GM18868 (cell line): ENCODE data around the gene CCNY.

ENCODE experiments used
- ATAC-seq: cut with Tn5 transposase; IDR thresholded peaks from one replicate; pipeline ENCODE4 v1.9.1; 2021; ENCODE audit warnings: mild to moderate bottlenecking, moderate library complexity; ENCODE audit not compliant: unreplicated experiment

CCNY gene

DNA sequence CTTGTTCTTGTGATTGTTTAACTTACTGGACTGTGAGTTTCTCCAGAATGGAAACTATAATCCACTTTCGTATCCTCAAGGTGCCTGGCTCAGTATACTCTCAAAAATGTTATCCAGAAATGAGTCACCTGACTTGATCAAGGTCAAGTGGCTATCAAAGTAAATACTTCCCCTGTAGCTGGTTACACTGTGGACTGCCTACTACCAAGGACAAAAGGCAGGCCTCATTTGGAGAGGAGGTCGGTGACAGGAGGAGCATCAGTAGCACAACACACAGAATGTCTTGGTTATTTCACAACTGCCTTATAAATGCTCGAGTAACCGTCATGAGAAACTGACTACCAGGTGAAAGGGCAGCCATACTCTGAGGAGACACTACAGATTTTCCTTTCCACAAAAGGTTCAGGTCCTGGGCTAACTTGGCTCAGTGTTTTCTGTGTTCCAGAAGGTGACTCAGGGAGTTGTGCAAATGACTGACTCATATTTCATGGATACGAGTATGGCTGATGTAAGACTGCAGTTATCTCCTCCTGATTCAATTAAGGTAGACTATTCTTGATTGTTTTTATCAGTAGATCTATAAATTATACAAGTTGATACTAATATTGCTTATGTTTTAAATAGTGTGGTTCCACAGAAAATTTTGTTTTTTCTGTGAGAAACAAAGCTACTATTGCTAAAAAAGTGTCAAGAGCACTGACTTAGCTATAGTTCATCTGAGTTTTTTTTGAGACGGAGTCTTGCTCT lies 4.2 kb upstream of the CCNY start:
- no peak for ATAC-seq

DNA sequence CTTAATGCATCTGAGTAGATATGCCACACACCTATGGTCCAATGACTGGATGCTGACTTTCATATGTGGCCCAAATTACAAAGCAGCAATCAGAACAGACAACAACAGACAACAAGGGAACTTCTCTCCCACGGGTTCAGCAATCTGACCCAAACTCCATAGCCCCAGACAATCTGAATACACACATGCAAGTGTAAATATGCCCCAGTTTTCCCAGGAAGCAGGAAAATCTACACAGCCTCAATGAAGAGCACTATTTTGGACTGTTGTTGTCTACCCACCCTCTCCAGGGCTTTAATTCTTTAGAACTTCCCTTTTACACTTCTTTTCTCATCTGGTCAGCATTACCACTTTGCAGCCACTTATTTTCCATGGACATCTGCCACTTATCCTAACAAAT lies 2.0 kb upstream of the CCNY start:
- ATAC-seq, result no peak

DNA sequence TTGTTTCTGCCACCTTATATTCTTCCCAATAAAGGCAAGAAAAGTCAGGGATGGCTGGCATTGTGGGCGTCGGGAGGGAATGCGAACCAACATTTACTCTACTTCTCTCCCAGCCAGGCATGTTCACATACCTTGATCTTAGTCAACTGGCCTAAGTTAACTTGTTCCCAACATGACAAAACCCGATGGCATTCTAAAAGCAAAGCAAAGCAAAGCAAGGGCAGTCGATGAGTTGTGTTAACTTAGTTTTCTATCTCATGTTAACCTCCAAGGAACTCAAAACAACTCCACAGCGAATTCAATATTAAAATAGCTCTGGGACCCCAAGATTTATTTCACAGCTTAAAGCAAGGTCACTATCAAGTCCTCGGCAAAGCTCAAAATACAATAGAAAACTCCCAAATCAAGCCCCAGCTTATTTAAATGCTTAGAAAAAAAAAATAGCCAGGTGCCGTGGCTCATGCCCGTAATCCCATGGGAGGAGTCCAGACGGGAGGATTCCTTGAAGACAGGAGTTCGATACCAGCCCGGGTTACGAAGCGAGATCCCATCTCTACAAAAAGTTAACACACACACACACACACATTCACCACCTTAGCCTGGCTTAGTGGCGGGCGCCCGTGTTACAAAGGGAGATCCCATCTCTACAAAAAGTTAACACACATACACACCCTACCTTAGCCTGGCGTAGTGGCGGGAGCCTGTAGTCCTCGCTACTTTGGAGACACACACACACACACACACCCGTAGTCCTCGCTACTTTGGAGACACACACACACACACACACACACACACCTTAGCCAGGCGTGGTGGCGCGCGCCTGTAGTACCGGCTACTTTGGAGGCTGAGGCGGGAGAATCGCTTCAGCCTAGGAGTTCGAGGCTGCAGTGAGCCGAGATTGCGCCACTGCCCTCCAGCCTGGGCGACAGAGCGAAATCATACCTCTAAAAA lies 901 bp upstream of the CCNY start:
- ATAC-seq, result peak; percentile 1

DNA sequence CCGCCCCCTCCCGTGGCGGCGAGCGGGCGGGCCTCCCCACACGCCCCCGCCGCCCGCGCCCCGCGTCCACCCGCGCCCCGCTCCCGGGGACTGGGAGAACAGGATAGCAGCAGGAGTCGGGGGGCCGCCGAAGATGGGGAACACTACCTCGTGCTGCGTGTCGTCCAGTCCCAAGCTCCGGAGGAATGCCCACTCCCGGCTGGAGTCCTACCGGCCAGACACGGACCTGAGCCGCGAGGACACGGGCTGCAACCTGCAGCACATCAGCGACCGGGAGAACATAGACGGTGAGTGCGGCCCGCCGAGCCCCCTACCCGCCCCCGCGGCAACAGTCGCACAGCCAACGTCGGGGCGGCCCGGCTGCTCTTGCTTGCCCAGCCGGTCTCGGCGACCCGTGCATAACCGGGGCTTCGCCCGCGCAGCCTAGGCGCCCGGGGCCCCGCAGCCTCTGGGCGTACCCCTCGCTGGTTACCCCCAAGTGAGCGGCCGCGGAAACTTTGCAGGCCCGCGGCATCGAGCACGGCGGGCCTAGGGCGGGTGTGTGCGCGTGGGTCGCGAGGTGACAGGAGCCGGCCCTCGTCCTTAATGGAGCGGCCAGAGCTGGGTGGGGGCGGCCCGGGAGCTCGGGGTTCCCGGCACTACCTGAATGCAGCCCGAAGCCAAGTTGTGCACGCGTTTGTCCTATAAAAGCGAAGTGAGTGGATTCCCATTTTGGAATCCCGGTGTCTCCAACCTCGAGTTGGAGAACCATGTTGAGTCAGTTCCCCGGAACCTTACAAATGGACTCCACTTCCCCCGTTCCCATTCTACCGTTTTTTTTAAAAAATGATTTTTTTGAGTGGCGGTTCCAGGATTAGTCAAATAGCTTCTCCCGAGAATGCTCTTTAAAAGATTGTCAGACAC lies 863 bp downstream of the CCNY start:
- ATAC-seq, result peak; percentile 1

DNA sequence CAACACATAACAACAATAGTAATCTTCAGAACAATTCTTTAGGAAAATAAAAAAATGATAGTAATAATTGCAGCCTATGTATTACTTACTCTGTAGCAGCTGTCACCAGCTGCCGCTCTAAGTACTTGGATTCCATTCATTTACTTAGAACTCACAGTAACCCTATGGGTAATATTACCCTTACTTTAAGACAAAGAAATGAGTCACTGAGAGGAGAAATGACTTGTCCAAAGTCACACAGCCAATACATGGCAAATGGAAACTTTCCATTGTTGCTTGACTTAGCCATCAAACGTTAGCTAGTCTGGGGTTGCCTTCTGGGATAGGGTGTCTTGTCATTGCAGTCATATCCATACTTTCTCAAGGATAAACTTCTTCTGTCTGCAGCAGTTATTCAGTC lies 3.6 kb downstream of the CCNY start:
- peak; percentile 39 for ATAC-seq

DNA sequence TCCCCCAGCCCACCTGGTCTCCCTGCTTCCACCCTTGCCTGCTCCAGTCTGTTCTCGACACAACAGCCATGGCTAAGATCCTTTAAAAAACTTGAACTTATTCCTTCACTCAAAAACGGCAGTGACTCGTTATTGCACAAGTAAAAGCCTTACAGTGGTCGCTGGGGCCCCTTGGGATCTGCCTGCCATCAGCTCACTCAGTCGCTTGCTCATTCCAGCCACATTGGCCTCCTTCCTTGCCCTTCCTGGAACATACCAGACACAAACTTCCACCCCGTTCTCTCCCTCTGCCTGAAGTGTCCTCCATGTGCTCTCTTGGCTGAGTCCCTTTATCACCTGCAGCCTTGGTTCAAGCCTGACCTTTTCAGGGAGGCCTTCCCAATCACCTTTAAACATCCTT lies 4.7 kb downstream of the CCNY start:
- ATAC-seq, result no peak

DNA sequence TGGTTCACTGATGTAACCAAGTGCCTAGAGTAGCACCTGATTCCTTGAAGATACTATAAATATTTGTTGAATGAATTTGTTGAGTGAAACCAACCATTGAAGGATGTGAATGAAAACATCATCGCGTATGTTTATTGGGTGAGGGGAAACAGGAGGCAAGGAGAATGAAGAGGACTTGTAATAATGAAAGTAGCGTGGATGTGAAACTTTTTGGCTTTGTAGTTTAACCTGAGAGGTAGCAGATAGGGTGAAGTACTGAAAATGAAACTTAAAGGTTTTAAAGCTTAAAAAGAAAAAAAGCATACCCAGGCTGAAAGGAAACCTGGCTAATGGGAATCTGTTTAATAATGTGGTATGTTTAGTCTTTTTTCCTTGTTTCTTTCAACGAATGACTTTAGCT lies 5.2 kb downstream of the CCNY start:
- peak; percentile 85 for ATAC-seq

DNA sequence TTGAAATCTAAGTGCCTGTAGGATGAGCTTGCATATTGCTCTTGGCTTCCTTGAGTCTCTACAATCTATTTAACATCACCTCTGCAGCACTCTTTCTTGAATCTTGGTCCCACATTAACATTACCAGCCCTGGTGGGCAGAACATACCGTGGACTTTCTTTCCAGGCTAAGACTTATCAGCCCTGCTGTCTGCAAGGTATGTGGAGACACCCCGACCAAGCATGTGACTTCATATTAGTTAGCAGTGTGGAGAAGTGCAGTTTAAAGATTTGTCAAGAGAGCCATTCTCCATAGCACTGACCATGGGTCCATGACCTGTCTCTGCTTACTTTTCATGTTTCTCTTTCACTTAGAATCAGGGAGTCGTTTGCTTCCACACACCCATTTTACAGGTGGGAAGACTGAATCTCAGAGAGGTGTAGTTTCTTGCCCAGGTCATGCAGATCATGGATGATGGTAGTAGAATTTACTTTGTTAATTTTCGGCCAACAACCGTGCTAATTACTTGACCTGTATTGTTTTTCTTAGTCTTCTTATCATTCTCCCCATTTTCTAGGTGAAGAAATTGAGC lies 6.0 kb downstream of the CCNY start:
- ATAC-seq, result no peak

DNA sequence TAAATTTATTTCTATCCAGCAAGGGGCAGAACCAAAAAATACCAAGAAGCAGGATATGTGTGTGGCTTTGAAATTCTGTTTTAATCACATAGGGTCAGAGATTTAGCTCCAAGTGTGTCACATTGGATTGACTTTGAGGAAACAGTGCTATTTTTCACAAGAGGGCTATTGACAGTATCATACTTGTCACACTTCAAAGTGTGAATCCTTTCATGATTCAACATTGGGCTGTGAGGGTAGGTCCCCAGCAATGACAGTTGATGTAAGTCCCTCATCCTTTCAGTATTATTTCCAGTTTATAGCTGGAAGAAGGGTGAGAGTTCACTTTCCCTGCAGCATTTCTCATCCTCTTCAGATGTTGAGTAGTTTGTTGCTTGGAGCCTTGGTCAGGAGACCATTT lies 7.4 kb downstream of the CCNY start:
- no peak for ATAC-seq

DNA sequence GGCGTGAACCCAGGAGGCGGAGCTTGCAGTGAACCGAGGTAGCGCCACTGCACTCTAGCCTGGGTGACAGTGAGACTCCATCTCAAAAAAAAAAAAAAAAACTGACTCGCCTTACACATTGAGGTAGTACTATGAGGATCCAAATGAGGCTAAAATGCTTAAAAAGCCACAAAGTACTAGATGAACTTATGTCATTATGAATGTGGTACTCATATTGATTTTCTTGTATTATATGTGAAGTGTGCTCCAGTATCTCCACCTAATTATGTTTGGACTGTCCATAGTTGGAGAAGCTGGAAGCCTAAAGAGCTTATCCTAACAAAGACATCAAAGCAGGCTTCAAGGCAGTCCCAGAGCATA lies 9.1 kb downstream of the CCNY start:
- no peak for ATAC-seq

DNA sequence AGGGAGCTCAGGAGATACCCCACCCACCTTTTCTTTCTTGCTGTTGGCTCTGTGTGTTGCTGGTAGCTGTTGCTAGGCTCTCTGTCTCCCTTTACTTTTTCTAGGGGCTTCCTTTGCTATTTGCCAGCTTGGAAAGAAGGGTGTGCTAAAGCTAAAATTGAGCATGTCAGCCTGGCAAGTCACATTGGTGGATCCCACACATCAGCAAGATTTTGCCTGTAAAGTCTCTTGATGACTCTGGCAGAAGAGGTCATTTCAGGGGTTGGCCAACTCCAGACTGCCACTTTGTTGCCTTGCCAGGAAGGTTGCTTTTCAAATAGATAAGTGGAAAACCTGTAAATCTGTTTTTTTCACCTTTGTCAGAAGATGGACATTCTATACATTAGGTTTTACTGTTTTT lies 9.9 kb downstream of the CCNY start:
- no peak for ATAC-seq

DNA sequence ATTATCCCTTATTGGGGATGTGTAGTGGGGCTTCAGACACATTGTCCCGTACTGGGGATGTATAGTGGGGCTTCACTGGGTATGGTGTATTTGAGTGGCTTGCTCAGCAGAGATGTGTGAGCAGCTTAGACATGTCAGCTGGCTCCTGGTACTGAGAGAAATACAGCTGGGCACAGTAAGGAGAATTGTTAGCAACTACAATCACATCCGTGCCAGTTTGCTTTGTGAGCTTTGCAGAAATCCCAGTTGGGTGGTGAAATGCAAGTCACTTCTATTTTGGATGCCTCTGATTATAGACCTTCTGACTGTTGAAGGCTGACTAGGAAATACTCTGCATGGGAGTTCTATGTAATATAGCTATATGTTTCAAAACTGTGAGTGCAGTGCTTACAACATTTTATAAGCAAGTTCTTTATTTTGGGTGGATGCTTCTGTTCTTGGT lies 10.8 kb downstream of the CCNY start:
- no peak for ATAC-seq

DNA sequence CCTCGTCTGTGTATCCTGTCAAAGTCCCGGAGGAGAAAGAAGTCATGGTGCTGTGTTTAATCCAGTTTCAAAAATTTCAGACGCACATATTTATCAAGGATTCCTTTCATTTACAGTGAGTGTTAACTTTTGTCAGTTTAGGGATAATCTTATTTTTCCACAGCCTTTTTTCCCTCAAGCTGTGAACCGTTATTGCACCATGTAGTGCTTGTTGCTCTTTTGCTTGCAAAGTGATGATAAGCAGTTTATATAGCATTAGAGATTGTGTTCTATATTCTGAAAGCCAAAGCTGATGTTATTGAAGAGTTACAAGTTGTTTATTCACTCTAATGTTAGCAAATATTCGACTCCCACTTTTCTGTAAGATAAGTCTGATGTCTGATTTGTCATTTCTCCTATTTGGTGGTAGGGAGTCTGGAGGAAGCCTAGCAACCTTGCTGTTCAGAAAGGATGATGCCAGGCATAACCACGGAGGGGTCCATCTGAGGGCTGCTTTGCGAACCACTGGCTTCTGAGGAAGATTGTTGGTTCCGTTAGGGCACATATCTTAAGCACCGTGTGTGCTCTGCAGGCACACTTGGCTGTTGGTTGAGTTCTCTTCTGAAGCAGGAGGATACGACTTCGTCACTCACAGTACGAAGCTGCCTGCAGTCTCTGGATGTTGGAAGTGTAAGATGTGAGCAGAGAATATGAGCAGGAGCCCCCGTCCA lies 11.7 kb downstream of the CCNY start:
- no peak for ATAC-seq

DNA sequence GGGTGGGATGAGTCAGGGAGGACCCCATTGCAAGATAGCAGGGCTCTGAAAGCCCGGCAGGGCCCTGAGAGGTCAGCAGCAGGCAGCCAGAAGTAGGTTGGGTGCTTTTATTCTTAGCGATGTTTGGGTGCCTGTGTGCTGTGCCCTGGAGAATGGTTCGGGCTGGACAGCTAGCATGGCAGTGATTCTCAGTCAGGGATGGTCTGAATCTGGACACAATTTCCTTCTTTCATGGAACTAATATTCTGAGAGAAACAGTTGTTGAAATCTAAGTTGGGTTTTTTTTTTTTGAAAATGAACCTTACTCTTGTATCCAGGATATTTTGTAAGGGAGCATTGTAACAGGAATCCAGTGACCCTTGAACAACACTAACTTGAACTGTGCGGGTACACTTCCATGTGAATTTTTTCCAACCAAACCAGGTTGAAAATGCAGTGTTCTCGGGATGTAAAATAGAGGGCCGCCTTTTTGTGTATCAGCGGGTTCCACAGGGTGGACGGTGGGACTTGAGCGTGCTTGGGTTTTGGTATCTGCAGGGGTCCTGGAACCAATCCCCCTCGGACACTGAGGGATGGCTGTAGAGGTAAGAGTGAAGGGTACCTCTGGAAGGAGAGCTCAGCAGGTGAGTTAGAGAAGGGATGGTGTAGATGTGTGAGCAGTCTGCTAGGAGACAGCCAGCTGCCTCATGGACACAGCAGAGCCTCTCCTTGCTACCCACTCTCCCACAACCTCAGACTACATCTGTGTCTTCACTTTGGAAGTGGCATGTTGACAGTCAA lies 12.5 kb downstream of the CCNY start:
- ATAC-seq, result no peak

DNA sequence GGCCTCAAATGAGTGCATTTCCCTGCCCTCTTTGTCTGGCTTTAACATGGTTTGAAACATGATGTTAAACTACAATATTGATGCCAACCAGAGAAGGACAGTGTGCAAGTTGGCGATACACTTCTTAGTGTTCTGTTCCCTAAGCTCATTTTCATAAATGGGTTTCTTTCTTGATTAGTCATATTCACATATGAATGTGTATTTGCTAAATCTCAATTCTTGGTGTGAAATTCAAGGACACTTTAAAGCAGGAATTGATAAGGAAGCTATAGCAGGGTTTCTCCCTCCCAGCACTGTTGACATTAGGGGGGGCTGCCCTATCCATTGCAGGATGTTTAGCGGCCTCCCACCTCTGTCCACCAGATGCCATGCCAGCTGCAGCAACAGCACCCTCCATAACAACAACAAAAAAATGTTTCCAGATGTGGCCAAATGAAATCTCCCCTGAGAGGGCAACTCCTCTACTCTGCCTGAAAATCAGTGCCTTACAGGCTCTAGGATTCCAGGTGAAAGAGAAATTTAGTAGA lies 13.1 kb downstream of the CCNY start:
- ATAC-seq, result no peak

DNA sequence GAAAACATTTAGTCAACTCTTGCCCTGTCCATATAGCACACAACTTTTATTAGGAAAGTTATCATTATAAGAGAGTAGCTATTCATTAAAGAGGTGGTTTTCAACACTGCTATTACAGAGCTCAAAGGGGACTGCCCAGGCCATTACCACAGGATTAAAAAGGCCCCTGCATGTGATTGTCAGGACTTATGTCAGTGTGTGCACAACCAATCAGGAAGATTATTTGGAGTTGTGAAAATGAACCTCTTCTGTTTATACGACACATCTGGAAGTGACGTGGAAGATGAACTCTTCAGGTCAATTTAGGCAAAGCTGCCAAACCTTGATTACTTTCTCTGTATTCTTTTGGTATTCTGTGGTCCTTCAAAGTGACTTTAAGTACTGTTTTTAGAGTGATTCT lies 14.7 kb downstream of the CCNY start:
- ATAC-seq, result no peak

DNA sequence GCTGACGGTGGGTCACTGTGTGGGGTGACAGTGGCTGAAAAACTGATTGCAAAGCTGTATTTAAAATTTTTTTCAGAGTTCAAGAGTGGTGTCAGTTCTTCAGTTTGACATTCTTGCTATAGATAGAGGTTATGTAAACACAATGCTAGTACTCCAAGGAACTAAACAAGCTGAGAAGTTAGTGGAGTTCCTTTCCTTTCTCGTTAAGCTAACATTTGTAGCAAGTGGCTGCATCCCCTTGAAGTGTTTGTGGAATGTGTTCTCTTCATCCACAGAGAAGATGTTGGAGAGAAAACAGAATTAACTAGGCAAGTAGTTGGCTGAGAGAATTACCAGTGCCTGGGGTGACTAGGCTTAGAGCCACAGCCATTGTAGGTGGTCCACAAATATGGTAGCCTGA lies 15.8 kb downstream of the CCNY start:
- ATAC-seq, result no peak

DNA sequence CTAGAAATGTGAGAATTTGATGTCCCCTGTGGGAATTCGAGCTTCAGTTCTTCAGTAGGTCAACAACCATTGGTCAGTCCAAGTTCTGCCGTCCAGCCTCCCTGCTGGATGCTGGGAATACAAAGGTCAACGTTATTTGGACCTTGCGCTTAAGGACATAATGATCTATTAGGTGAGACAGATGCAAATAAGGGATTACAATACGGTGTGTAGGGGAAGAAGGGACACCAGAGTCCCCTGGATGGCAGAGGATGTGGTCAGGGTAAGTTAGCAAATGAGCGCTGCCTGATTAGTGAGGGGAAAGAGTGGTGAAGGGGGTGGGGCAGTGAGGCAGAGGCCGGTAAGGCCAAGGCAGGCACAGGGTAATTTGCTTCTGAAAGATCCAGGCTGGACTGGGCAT lies 16.2 kb downstream of the CCNY start:
- ATAC-seq, result no peak

DNA sequence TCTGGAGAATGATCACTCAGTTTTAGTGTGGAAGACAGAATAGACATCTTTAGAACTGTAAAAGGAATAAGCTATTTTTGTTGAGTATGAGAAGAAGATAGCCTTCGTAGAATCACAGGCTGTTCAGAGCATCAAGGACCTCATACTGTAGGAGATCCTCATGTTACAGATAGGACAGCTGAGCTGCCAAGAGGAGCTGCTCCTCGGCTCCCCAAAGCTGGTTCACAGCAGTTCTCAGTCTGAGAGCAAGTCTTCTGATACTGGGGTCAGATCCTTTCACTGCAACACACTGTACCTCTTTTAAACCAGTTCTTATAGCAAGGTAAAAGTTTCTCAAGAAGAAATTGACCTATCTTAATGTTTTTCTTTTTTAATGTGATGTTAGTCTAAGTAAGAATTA lies 17.1 kb downstream of the CCNY start:
- peak; percentile 34 for ATAC-seq
